HL-60 (cell line): Measurements from ENCODE around the gene FGF23.

Source experiments
- GABPA ChIP-seq: IDR thresholded peaks from 2 replicates; pipeline ENCODE4 v1.6.1; 2012; ENCODE audit warnings: low read depth
- POLR2AphosphoS5 ChIP-seq: IDR thresholded peaks from 2 replicates; pipeline ENCODE4 v1.6.1; 2012; ENCODE audit warnings: low read depth
- TF ChIP-seq, protein P1 (sequence below): IDR thresholded peaks from one replicate; pipeline ENCODE4 v1.5.1; 2011; ENCODE audit warnings: low read length, control low read depth, inconsistent platforms; ENCODE audit not compliant: insufficient read depth
- TF ChIP-seq, protein P2 (sequence below): IDR thresholded peaks from 2 replicates; pipeline ENCODE4 v1.6.1; 2012; ENCODE audit warnings: low read depth; ENCODE audit not compliant: insufficient replicate concordance

DNA sequence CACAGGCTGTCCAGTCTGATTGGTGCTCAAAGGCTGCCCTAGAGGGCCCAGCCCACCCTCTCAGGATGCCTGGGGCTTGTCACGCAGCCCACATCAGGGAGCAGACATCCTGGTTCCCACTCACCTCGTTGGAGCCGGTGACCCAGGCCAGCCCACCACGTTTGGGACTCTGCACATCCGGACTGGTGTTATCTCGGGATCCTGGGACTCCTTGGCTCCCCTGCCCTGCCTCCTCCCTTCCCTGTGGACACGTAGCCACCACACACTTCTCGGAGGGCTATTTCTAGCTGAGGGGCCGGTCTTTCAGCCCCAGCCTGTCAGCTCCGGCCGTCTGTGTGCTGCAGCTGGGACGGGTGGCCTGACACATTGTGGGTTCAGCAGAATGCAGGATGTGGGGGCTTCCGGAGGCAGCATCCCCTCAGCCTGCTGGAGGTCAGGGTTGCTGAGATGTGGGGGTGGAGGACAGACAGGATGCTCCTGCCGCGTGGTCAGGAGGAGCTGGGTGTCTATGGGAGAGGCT lies 12.8 kb upstream of the FGF23 start:
- TF ChIP-seq, protein P1, sequence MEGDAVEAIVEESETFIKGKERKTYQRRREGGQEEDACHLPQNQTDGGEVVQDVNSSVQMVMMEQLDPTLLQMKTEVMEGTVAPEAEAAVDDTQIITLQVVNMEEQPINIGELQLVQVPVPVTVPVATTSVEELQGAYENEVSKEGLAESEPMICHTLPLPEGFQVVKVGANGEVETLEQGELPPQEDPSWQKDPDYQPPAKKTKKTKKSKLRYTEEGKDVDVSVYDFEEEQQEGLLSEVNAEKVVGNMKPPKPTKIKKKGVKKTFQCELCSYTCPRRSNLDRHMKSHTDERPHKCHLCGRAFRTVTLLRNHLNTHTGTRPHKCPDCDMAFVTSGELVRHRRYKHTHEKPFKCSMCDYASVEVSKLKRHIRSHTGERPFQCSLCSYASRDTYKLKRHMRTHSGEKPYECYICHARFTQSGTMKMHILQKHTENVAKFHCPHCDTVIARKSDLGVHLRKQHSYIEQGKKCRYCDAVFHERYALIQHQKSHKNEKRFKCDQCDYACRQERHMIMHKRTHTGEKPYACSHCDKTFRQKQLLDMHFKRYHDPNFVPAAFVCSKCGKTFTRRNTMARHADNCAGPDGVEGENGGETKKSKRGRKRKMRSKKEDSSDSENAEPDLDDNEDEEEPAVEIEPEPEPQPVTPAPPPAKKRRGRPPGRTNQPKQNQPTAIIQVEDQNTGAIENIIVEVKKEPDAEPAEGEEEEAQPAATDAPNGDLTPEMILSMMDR, result no peak
- TF ChIP-seq POLR2AphosphoS5 (no peak), GABPA (no peak)
- TF ChIP-seq, protein P2, sequence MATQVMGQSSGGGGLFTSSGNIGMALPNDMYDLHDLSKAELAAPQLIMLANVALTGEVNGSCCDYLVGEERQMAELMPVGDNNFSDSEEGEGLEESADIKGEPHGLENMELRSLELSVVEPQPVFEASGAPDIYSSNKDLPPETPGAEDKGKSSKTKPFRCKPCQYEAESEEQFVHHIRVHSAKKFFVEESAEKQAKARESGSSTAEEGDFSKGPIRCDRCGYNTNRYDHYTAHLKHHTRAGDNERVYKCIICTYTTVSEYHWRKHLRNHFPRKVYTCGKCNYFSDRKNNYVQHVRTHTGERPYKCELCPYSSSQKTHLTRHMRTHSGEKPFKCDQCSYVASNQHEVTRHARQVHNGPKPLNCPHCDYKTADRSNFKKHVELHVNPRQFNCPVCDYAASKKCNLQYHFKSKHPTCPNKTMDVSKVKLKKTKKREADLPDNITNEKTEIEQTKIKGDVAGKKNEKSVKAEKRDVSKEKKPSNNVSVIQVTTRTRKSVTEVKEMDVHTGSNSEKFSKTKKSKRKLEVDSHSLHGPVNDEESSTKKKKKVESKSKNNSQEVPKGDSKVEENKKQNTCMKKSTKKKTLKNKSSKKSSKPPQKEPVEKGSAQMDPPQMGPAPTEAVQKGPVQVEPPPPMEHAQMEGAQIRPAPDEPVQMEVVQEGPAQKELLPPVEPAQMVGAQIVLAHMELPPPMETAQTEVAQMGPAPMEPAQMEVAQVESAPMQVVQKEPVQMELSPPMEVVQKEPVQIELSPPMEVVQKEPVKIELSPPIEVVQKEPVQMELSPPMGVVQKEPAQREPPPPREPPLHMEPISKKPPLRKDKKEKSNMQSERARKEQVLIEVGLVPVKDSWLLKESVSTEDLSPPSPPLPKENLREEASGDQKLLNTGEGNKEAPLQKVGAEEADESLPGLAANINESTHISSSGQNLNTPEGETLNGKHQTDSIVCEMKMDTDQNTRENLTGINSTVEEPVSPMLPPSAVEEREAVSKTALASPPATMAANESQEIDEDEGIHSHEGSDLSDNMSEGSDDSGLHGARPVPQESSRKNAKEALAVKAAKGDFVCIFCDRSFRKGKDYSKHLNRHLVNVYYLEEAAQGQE, result no peak
